GM18505 (cell line): Measurements from ENCODE around the gene LIN9.

Source experiments
- ATAC-seq: cut with Tn5 transposase; IDR thresholded peaks from one replicate; pipeline ENCODE4 v1.9.1; 2021; ENCODE audit not compliant: unreplicated experiment
- POLR2A ChIP-seq: IDR thresholded peaks from 4 replicates; pipeline ENCODE4 v1.6.1; 2011; ENCODE audit warnings: borderline replicate concordance; ENCODE audit not compliant: insufficient read depth, insufficient read length; ENCODE audit errors: extremely low read depth

Gene LIN9

DNA sequence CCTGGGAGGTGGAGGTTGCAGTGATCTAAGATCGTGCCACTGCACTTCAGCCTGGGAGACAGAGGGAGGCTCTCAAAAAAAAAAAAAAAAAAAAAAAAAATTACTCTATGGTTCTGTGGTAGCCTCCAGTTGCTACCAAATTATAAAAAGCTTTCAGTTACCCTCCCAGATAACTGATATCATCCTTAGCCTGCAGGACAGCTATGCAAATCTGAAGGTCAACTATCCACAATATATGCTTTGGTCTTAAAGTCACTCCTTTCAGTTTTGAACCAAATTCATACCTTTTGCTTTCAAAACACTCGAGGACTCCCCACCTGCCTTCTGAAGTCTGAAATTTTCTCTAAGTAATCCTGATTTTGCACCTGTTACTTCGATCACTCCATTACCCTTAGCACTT, 82.4 kb downstream of the LIN9 start:
- ATAC-seq: no peak
- TF ChIP-seq POLR2A: no peak

GRCh38 chr1:226223786-226224244, 85.1 kb downstream of the LIN9 start:
- ATAC-seq: peak; percentile 66
- TF ChIP-seq POLR2A: no peak

- peak; percentile 50 for ATAC-seq
- no peak for TF ChIP-seq POLR2A
Measured at GRCh38 chr1:226223157-226223785, 85.7 kb downstream of the LIN9 start, which contains the start of gene MIXL1. TSS of gene MIXL1 (plus strand) at chr1:226223664. CDS start at chr1:226223682, 18 bp downstream.

GRCh38 chr1:226222686-226223085, 86.3 kb downstream of the LIN9 start:
- ATAC-seq: no peak
- no peak for TF ChIP-seq POLR2A

GRCh38 chr1:226220473-226221189, 88.3 kb downstream of the LIN9 start:
- no peak for ATAC-seq
- TF ChIP-seq POLR2A: no peak

GRCh38 chr1:226217273-226217672, 91.7 kb downstream of the LIN9 start:
- ATAC-seq: no peak
- no peak for TF ChIP-seq POLR2A

DNA sequence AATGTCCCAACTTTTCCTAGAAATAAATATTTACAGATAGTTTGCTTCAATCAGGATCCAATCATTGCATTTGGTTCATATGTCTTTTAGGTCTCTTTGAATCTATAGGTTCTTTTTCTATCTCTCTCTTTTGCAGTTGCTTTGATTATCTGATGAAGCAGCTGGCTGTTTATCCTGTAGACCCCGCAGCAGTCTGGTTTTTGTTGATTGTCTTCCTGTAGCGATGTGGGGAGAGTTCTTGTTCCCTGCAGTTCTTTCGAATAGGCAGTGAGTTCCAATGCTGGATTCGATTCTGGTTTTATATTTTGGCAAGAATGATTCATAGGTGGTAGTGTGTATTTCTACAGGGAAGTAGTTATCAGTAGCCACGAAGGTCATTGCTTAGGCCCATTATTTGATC, 92.9 kb downstream of the LIN9 start:
- no peak for TF ChIP-seq POLR2A
- no peak for ATAC-seq

GRCh38 chr1:226215239-226215638, 93.7 kb downstream of the LIN9 start:
- ATAC-seq: no peak
- no peak for TF ChIP-seq POLR2A

- no peak for ATAC-seq
- TF ChIP-seq POLR2A: no peak
Measured at GRCh38 chr1:226212545-226212944, 96.4 kb downstream of the LIN9 start.

DNA sequence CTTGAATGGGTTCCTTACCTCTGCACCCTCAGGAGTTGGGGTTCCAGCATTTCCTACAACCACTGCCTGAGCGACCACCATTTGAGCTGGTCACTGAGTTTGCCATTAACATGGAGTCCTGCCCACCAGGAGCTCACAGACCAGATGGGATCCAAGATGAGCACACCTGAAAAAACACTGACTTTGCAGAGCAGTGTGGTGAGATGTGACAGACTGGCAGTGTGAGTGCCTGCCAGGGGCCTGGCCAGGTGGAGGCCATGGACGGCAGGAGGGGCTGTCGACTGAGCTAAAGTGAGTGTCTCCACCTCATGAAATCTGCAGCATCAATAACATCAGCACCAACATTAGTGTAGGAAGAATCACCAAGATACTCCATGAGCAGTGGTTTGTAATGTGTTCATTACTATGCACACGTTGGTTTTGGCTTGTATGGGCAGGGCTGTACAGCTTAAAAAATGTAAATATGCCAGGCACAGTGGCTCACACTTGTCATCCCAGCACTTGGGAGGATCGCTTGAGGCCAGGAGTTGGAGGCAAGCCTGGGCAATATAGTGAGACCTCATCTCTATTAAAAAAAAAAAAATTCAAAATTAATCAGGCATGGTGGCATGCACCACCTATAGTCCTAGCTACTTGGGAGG, 97.7 kb downstream of the LIN9 start:
- no peak for TF ChIP-seq POLR2A
- no peak for ATAC-seq

DNA sequence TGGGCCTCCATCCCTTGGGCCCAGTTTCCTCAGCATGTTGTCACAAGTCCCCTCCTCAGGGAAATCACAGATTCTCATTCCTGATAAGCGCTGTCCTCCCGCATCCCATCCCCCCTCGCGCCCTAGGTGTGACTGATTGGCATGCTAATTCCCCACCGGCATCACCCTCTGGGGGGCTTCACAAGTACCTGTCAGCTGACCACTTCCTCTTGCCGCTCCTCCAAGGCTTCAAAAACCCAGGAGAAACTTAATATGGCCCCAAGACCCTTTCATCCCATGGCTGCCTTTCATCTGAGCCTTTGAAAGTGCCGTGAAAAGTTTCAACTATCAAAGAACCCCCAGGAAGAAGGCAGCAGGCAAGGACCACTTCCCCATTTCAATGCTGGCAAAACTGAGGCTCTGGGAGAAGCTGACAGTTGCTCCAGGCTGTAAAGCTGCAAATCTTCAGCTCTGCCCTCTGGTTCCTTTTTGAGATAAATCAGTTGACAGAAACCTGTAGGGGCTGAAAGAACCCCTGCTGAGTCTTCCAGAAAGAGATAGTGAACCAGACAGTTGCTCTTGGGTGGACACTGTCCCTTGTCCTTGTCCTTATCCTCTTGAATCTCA, 98.3 kb downstream of the LIN9 start:
- no peak for ATAC-seq
- no peak for TF ChIP-seq POLR2A

DNA sequence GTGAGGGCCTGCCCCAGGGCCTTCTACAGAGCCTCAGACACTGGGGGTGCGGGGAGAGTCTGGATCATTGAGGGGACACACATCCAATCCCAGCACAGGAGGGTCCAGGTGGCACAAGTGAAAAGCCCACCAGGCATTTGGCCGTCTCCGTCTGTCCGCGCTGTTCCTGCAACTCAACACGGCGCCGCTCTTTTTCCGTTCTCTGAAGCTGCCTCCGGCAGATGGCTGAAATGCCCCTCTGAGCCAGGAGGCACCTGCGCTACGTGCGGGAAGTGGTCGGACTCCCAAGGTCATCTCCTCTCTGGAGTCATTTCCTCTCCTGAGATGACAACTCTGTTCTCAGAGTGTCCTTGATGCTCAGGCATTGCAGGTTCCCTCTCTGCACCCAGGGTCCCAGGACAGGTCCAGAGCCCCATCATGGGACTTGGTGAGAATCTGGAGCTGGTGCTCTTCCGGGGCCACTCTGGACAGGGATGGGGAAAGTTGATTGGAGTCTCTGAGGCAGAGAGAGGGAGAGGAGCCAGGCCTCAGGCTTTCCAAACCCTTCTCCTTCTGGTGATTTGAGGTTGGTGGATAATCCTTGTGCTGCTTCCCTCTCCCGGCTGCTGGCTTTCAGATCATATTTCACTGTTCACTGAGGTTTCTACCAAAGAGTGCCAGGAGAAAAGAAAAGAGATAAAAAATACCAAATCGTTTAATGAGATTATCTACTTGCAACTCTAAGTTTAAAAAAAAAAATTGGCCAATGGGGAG, 99.5 kb downstream of the LIN9 start:
- no peak for ATAC-seq
- no peak for TF ChIP-seq POLR2A

GRCh38 chr1:226207048-226207447, 101.9 kb downstream of the LIN9 start:
- TF ChIP-seq POLR2A: no peak
- ATAC-seq: no peak
